Chondrocyte (in vitro differentiated cells): ENCODE results near the gene SLC30A5. TPM values are rescaled to one million over a fixed set of nuclear protein-coding genes. Genes with fewer than 3 reads are reported as not detected.
"Not testable (repeated sequence)": the region's sequence is repeated elsewhere in the genome, so short reads cannot be mapped to it uniquely, and the experiment has no call there.

Source experiments
- DNase-seq: peaks from one replicate; pipeline ENCODE4 v3.0.0; 2021; ENCODE audit warnings: mixed read lengths, low spot score
- H3K27ac Mint-ChIP-seq: one replicate; pipeline ENCODE4 v1.8.0; 2021; ENCODE audit warnings: mild to moderate bottlenecking, moderate library complexity, mixed read lengths; ENCODE audit not compliant: unreplicated experiment
- H3K27me3 Mint-ChIP-seq: 2 replicates; pipeline ENCODE4 v1.8.0; 2021; ENCODE audit warnings: low read depth, mixed read lengths
- H3K36me3 Mint-ChIP-seq: 2 replicates; pipeline ENCODE4 v1.8.0; 2021; ENCODE audit warnings: low read depth, mixed read lengths
- H3K4me1 Mint-ChIP-seq: 2 replicates; pipeline ENCODE4 v1.8.0; 2021; ENCODE audit warnings: low read depth, mild to moderate bottlenecking, mixed read lengths
- H3K4me3 Mint-ChIP-seq: one replicate; pipeline ENCODE4 v1.8.0; 2021; ENCODE audit warnings: mild to moderate bottlenecking, moderate library complexity, mixed read lengths; ENCODE audit not compliant: unreplicated experiment
- H3K9me3 Mint-ChIP-seq: 2 replicates; pipeline ENCODE4 v1.8.0; 2021; ENCODE audit warnings: low read depth, mixed read lengths
- CTCF ChIP-seq: fragments of 200-600 bp; sonication (generic); IDR thresholded peaks from 2 replicates; pipeline ENCODE4 v1.5.0; 2021; ENCODE audit warnings: antibody characterized with exemption, mild to moderate bottlenecking, moderate library complexity
- total RNA-seq: library from RNA; stranded (reverse); gene quantifications from 3 replicates; pipeline ENCODE4 v1.2.1, GENCODE V29; 2021

Gene SLC30A5
- total RNA-seq, 1 donor from 2014 or later, result 75.1 TPM

GRCh38 chr5:69138766-69139165 is 45.0 kb downstream of the SLC30A5 start:
- no peaks in the 10 kb centered on the region for H3K27me3 Mint-ChIP-seq
- peaks cover 11% of the 10 kb centered on the region for H3K36me3 Mint-ChIP-seq
- no peak overlapping the region for H3K4me3 Mint-ChIP-seq
- no peak for TF ChIP-seq CTCF
- H3K27ac Mint-ChIP-seq, result no peak overlapping the region
- H3K9me3 Mint-ChIP-seq, result peaks cover 15% of the 10 kb centered on the region
- peaks cover 15% of the 10 kb centered on the region for H3K4me1 Mint-ChIP-seq
- DNase-seq, result no peak

- H3K4me3 Mint-ChIP-seq, DNase-seq, H3K27me3 Mint-ChIP-seq, H3K36me3 Mint-ChIP-seq, H3K27ac Mint-ChIP-seq: not testable (repeated sequence)
- H3K9me3 Mint-ChIP-seq, result peaks cover 15% of the 10 kb centered on the region
- H3K4me1 Mint-ChIP-seq, result peaks cover 13% of the 10 kb centered on the region
Measured at GRCh38 chr5:69140239-69140638, 46.4 kb downstream of the SLC30A5 start.

- peaks cover 15% of the 10 kb centered on the region for H3K9me3 Mint-ChIP-seq
- H3K36me3 Mint-ChIP-seq, result peaks cover 10% of the 10 kb centered on the region
- no peaks in the 10 kb centered on the region for H3K27me3 Mint-ChIP-seq
- no peak overlapping the region for H3K27ac Mint-ChIP-seq
- no peak for TF ChIP-seq CTCF
- H3K4me1 Mint-ChIP-seq, result peaks cover 7% of the 10 kb centered on the region
- H3K4me3 Mint-ChIP-seq, result no peak overlapping the region
- DNase-seq, result no peak
Measured at GRCh38 chr5:69140827-69141226, 47.0 kb downstream of the SLC30A5 start.

GRCh38 chr5:69148576-69148975 is 54.8 kb downstream of the SLC30A5 start:
- H3K36me3 Mint-ChIP-seq, H3K4me1 Mint-ChIP-seq, H3K27me3 Mint-ChIP-seq, H3K9me3 Mint-ChIP-seq, DNase-seq, H3K27ac Mint-ChIP-seq, H3K4me3 Mint-ChIP-seq: not testable (repeated sequence)

- Mint-ChIP-seq H3K4me1 (no peaks in the 10 kb centered on the region), H3K4me3 (no peak overlapping the region), H3K27me3 (no peaks in the 10 kb centered on the region), H3K36me3 (peaks cover 1% of the 10 kb centered on the region), H3K27ac (no peak overlapping the region), H3K9me3 (no peaks in the 10 kb centered on the region)
- no peak for TF ChIP-seq CTCF
- no peak for DNase-seq
Measured at GRCh38 chr5:69148981-69149675, 55.3 kb downstream of the SLC30A5 start.

GRCh38 chr5:69149676-69150010 is 55.8 kb downstream of the SLC30A5 start:
- no peaks in the 10 kb centered on the region for H3K4me1 Mint-ChIP-seq
- no peak overlapping the region for H3K4me3 Mint-ChIP-seq
- DNase-seq, result no peak
- H3K36me3 Mint-ChIP-seq, result peaks cover 1% of the 10 kb centered on the region
- no peak for TF ChIP-seq CTCF
- H3K9me3 Mint-ChIP-seq, result no peaks in the 10 kb centered on the region
- no peak overlapping the region for H3K27ac Mint-ChIP-seq
- H3K27me3 Mint-ChIP-seq, result no peaks in the 10 kb centered on the region
